Transverse colon (tissue), 4 donors: ENCODE results near the gene MAPKAP1.

Experiments
- CTCF ChIP-seq, 5 experiments: fragments of 200-600 bp in 3 of 5; fragments of 450-650 bp in 2 of 5; sonication (generic) in 3 of 5; IDR thresholded peaks; 1 replicate in 2 of 5; 2 replicates in 3 of 5; pipeline ENCODE4 v1.5.1; 2016 to 2017; ENCODE audit warnings: antibody characterized with exemption in 5 of 5, inconsistent platforms in 3 of 5, mild to moderate bottlenecking in 2 of 5, moderate library complexity in 1 of 5
- POLR2A ChIP-seq: fragments of 450-650 bp; IDR thresholded peaks from one replicate; pipeline ENCODE4 v1.6.1; 2016; ENCODE audit warnings: antibody characterized with exemption, mild to moderate bottlenecking, moderate library complexity
- POLR2AphosphoS5 ChIP-seq, 3 donors: sonication (generic); formaldehyde crosslinking; IDR thresholded peaks; one replicate each; pipeline ENCODE4 v1.6.1; 2016; ENCODE audit warnings: antibody characterized with exemption in 3 of 3

GRCh38 chr9:125681086-125681622 is 25.9 kb downstream of the MAPKAP1 start:
- no peak for TF ChIP-seq POLR2AphosphoS5 (IDR thresholded peaks at IDR 0.05)
- no peak for TF ChIP-seq CTCF (IDR thresholded peaks at IDR 0.05)
- no peak for TF ChIP-seq POLR2A
